ENCODE results near the gene S1PR2.
"Not testable (repeated sequence)": the region's sequence is repeated elsewhere in the genome, so short reads cannot be mapped to it uniquely, and the experiment has no call there.

S1PR2 gene

DNA sequence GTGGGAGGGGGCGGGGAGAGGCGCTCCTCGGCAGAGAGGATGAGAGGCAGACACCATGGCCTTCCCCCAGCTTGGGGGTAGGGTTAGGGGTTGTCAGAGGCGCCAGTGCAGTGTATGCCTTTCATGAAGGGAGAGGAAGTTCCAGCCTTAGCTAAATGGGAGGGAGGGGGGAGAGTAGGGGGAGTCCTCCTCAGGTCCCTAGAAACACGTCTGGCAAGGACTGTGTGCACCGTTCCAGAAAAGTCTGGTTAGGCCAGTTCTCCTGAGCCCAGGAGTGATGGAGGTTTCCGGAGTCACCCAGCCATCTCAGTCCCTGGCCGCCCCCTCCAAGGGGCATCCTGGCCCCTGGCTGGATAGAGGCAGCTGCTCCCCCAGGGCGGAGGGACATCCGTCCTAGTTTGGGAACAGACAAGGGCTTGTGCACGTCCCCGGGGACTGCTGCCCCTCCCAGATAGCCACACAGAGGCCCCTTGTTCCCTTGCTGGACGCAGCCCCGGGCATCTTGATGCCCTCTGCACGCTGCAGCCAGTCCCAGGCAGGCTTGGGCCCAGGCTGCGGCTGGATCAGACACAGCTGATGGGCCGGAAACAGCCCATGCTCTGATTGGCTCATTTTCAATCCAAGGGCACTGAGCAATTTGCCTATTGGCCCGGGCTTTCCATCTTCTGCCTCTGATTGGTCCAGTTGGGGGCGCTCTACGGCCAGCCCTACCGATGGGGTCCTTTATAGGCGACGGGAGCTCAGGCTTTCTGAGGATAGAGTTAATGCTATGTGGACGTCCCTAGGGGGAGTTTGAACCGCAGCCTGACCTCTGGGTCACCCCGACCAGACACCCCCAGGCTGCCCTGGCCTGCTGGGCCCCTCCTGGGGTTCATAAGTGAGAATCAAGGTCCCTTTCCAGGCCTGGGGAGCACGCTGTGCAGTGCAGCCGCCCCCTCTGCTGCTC, 3.8 kb downstream of the S1PR2 start:
- no peak overlapping the region for H3K27ac ChIP-seq
- no peak for DNase-seq (ENCODE audit: low read depth, low spot score)

DNA sequence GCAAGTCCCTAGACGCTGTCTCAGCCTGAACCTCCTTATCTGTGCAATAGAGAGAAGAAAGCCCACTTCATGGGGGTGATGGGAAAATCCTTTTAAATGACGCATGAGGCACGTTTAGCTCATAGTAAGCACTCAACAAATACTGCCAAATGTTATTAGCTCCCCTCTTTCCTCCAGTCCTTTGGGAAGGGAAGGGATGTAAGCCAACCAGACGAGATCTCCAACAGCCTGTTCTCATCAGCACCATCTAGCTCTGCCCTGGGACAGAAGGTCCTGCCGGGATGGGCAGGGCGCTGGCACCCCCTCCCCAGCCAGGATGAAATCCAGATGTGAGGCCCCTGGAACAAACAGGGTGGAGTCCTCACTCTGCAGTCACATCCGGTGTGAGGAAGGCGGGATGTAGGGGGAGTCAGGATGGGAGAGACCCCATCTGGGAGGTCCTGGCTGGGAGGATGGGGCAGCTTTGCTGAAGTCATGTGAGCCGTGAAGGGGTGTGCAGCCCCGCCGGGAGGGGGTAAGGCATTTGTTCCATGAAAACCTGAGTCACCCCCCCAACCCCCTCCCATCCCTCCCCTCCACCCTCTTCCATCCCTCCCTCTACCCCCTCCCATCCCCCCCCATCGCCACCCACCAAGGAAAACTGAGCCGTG, 4.6 kb downstream of the S1PR2 start:
- H3K27ac ChIP-seq = no peak overlapping the region
- no peak for DNase-seq (ENCODE audit: low read depth, low spot score)

DNA sequence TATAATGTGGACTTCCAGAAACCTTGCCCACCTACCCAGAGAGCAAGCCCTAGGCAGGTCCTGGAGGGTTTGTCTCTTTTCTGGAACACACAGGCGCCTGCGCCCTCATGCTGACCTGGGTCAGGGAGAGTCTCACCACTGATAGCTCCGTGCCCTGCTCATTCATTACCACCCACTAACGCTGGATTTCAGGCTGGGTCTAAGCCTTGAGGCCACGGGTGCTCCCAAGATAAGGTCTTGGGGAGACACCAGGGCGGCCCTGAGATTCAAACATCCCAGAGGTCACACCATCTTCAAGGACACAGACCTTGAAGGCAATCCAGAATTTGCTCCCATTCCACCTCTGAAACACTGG, 5.1 kb downstream of the S1PR2 start:
- no peak overlapping the region for H3K27ac ChIP-seq
- DNase-seq (ENCODE audit: low read depth, low spot score) = no peak

DNA sequence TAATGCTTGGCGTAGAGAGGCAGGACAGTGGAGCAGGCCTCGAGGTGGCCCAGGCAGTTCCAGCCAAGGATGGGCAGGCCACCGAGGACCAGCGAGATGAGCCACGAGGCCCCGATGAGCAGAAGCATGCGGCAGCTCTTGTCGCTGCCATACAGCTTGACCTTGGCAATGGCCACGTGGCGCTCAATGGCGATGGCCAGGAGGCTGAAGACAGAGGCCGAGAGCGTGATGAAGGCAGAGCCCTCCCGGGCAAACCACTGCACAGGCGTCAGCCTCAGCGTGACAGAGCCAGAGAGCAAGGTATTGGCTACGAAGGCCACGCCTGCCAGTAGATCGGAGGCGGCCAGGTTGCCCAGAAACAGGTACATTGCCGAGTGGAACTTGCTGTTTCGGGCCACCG, 6.8 kb downstream of the S1PR2 start:
- no peak overlapping the region for H3K27ac ChIP-seq
- DNase-seq (ENCODE audit: low read depth, low spot score) = no peak

DNA sequence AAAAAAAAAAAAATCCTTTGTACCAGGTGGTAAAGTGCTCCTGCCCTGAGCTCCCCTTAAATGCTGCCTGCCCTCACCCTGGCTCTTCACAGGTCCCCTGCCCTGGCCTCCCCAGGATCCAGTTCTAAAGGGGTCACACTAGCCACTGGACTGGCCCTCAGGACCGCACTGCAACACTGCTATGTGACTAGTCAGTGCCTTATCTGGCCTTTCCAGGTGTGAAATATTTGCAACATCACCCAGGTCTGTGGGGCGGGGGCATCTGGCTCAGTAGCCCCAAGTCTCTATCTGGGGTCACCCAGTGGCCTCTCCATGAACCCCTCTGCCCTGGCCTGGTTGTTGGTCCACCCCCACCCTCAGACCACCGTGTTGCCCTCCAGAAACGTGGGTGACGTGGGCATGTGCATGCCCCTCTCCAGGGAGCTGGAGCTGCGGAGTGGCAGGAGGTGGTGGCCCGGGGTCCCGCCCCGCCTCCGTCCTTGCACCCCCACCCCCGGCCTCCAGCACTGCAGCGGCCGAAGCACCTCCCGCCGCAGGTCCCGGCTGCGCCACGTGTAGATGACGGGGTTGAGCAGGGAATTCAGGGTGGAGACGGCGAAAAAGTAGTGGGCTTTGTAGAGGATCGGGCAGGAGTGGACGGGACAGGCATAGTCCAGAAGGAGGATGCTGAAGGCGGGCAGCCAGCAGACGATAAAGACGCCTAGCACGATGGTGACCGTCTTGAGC, 7.5 kb downstream of the S1PR2 start:
- no peak overlapping the region for H3K27ac ChIP-seq
- no peak for DNase-seq (ENCODE audit: low read depth, low spot score)

DNA sequence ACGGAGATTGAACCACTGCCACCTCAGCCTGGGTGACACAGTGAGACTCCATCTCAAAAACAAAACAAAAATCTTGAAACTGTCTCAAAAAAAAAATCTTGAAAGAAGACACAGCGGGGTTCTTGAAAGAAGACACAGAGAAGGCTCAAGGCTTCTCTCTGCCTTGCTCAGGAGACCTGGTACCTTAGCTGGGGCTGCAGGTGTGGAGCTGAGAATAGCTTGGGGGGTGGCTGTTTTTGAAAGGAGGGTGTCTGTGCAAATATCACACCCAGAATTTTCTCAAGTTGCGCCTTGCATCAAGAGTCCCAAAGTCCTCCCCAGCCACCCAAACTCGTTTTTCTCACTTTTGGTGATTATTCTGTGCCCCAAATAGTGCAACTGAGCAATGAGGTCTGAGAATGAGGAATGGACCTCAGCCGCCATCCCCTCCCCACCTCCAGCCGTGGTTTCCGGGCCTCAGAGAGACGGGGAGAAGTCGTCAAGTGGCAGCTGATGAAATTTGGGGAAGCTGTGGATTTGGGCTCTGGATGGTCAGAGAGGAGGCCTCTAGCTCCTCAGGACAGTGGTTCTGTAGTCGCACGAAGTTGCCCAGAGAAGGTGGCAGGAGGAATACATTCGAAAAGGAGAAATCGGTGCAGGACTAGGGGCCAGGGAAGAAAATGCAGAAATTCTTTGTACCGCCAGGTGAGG, 8.8 kb downstream of the S1PR2 start:
- H3K27ac ChIP-seq = no peak overlapping the region
- no peak for DNase-seq (ENCODE audit: low read depth, low spot score)

DNA sequence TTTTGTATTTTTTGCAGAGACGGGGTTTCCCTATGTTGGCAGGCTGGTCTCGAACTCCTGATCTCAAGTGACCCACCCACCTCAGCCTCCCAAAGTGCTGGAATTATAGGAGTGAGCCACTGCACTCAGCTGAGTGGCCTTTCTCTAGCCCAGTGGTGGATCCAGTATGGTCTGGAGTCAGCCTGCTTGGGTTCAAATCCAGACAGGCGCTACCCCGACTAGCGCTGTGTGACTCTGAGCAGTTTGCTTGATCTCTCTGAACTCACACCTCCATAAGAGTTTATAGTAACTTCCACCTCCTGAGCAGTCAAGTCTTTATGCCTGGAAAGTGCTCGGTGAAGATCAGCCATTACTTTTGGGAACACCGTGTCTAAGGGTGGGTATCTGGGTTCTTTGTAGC, 10.4 kb downstream of the S1PR2 start:
- no peak overlapping the region for H3K27ac ChIP-seq

DNA sequence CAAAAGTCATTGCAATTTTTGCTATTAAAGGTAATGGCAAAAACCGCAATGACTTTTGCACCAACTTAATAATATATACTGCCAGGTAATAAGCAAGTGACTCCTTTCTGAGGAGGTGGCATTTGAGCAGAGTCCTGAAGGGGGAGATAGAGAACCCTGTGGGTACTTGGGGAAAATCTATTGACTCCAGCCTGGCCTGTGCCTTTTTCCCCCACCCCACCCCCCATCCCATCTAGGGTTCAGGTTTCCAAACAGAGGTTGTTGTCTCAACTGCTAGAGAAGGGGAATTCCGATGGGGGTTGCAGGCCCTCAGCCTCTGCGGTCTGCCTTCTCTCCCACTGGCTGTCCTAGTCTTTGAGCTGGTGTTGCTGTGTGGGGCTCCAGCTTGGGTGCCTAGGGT, 11.5 kb downstream of the S1PR2 start:
- no peak for DNase-seq (ENCODE audit: low read depth, low spot score)
- no peak overlapping the region for H3K27ac ChIP-seq

More for the DNA sequence above, 10.4 kb downstream of the S1PR2 start:
- DNase-seq (ENCODE audit: low read depth, low spot score) = no peak

DNA sequence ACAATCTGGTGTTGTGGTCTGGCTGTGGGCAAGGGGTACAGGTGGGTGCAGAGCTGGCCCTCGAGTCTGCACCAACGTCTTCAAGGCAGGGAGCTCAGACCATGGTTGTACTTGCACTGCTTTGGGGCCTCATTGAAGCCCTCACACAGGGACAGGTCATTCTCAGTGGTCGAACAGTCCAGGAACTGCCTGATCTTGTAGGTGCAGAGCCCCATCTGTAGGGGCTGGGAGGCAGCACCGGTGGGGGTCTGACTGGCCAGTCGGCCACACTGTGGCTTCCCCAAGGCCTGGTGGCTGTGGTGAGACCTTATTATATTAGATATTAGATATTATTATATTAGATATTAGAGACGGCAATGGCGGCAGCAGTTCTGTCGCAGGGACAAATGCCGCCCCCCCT, 14.0 kb downstream of the S1PR2 start:
- no peak overlapping the region for H3K27ac ChIP-seq
- DNase-seq (ENCODE audit: low read depth, low spot score) = no peak

DNA sequence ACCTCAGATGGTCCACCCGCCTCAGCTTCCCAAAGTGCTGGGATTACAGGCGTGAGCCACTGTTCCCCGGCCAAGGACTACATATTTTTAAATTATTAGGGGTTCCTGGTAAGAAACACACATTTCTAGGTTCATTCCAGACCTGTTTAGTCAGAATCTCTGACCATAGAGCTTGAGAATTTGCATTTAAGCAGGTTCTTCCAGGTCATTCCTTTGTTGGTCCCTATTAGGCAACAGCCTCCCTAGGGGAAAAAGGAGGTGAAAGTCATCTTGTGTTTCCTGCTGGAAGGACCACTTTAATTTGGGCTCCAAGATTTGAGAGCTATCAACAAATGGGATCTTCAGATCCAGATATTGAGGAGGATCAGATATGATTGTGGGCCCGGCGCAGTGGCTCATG, 16.3 kb downstream of the S1PR2 start:
- no peak overlapping the region for H3K27ac ChIP-seq
- no peak for DNase-seq (ENCODE audit: low read depth, low spot score)

DNA sequence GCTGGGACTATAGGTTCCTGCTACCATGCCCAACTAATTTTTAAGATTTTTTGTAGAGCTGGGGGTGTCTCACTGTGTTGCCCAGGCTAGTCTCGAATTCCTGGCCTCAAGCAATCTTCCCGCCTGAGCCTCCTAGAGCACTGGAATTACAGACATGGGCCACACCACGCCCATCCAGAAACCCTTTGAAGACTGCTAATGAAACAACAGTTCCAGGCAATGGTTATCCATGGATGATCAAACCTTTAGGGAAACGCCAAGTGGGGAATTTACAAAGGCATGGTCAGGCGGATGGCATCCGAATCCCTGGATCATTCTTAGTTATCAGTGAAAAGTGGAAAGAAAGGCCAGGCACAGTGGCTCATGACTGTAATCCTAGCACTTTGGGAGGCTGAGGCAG, 19.4 kb downstream of the S1PR2 start:
- no peak overlapping the region for H3K27ac ChIP-seq
- no peak for DNase-seq (ENCODE audit: low read depth, low spot score)

DNA sequence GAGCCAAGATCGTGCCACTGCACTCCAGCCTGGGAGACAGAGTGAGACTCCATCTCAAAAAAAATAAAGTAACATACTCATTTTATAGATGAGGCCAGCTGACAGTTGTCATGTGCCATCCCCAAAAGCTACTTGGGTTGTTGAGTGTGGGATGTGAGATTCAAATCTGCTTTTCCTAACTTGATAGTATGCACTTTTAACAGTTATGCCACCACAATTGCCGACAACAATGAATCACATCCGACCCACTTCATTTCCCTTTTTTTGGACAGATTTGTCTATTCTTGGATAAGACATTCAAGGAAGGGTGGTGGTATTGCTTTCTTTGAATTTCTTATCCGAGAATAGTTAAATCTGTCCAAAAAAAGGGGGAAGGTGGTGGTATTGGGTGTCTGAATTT, 20.1 kb downstream of the S1PR2 start:
- DNase-seq (ENCODE audit: low read depth, low spot score) = no peak
- no peak overlapping the region for H3K27ac ChIP-seq

DNA sequence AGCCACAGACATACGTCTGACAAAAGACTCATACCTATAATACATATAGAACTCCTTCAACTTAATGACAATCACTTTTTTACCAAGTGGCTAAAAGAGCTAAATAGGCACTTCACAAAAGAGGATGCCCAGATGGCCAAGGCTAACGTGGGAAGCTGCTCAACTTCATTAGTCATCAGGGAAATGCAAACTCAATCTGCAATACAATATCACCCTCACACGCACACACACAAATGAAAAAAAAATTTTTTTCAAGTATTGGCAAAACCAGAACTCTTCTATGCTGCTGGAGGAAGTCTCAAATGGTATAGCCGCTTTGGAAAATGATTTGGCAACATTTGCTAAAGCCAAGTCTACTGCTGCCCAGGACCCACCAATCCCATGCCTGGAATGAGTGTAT, 21.8 kb downstream of the S1PR2 start:
- no peak overlapping the region for H3K27ac ChIP-seq
- DNase-seq (ENCODE audit: low read depth, low spot score) = no peak

DNA sequence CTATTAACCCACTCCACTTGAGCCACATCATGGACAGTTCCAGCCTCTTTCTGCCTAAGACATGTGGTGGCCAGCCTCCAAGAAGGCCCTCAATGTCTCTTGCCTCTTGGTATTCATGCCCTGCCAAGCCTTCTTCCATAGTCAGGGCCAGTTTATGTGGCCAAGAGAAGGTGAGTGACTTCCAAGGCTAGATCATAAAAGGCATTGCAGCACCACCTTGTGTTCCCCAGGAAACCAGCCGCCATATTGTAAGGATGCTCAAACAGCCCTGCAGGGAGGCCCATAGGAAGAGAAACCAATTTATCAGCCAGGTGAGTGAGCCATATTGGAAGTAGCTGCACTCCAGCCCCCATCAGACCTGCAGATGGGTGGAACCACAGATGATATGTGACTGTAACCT, 24.1 kb downstream of the S1PR2 start:
- no peak for DNase-seq (ENCODE audit: low read depth, low spot score)
- no peak overlapping the region for H3K27ac ChIP-seq

DNA sequence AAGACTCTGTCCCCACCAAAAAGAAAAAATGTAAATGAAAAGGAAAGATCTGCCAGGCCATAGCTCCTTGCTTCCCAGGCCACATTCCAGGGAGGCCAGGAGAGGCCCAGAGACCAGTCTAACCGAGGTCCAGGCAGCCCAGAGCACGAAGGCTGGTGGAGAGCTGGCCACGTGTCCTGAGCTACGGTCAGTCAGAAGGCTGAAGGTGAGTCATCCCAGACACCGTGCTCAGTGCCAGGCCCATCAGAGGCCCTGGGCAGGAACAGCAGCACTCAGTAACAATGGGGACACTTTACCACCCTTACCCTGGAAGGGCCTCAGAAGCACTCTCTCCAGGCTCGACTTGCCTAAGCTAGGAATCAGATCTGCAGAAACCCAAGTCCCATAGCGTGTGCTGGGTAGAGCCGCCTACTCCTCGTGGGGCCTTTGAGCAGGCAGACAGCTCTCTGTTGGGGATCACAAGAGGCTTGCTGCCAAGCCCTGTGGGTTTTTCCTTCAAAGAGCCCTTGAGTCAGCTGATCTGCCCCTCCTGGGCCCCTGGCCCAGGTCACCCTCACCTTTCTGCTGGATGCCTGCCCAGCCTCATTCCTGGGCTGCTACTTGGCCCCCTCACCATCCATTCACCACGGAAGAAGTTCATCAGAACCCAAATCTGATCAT, 24.8 kb downstream of the S1PR2 start:
- no peak for DNase-seq (ENCODE audit: low read depth, low spot score)
- no peak overlapping the region for H3K27ac ChIP-seq

DNA sequence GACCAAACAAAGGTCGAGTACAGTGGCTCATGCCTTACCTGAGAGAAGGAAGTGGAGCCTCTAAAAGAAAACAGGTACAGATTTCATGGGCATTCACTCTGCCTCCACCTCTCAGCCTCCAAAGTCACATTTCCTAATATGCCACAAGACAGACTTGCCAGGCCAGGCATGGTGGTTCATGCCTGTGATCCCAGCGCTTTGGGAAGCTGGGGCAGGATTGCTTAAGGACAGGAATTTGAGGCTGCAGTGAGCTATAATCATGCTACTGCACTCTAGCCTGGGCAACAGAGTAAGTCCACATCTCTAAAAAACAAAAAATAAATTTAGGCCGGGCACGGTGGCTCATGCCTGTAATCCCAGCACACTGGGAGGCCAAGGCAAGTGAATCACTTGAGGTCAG, 25.5 kb downstream of the S1PR2 start:
- no peak for DNase-seq (ENCODE audit: low read depth, low spot score)
- H3K27ac ChIP-seq = no peak overlapping the region

DNA sequence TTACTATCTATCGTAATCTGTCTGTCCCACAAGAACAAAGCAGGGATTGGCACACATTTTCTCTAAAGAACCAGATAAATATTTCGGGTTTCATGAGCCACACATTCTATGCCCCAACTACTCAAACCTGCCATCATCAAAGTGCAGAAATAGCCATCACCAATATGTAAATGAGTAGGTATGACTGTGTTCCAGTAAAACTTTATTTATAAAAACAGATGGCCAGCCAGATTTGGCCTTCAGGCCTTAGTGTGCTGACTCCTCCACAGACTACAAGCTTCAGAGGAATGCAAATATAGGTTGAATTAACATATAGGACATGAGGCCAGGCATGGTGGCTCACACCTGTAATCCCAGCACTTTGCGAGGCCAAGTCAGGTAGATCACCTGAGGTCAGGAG, 27.4 kb downstream of the S1PR2 start:
- no peak overlapping the region for H3K27ac ChIP-seq
- DNase-seq (ENCODE audit: low read depth, low spot score) = no peak

DNA sequence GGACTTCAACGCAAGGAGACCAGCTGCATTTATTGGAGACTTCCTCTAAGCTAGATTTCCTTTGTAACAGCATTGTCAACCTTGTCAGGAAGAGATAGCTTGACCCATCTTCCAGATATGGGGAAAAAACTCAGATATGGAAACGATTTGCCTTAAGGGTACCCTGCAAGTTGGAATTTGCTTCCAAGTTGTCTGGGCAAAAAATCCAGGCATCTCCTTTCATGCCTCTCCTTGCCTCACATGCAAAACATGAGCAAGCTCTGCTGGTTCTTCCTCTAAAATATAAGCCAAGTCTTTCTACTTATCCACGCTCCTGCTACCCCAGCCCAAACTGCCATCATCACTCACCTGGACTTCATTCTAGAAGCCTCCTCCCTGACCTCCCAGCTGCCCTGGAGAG, 30.0 kb downstream of the S1PR2 start:
- DNase-seq (ENCODE audit: low read depth, low spot score) = no peak
- H3K27ac ChIP-seq = no peak overlapping the region

DNA sequence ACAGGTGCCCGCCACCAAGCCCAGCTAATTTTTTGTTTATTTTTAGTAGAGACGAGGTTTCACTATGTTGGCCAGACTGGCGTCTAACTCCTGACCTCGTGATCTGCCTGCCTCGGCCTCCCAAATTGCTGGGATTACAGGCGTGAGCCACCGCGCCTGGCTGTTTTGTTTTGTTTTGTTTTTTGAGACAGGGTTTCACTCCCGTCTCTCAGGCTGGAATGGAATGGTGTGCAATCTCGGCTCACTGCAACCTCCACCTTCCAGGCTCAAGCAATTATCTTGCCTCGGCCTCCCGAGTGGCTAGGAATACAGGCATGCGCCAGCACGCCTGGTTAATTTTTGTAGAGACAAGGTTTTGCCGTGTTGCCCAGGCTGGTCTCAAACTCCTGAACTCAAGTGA, 31.0 kb downstream of the S1PR2 start:
- DNase-seq (ENCODE audit: low read depth, low spot score); H3K27ac ChIP-seq: not testable (repeated sequence)
